Glomerular visceral epithelial cell (primary cell): Measurements from ENCODE around the gene KRTAP6-2.

Experiments used
- DNase-seq: peaks from one replicate; pipeline ENCODE4 v3.0.0-alpha.2; 2016; ENCODE audit errors: extremely low spot score

KRTAP6-2 gene

GRCh38 chr21:30567617-30568016, 31.1 kb downstream of the KRTAP6-2 start:
- DNase-seq: no peak

DNA sequence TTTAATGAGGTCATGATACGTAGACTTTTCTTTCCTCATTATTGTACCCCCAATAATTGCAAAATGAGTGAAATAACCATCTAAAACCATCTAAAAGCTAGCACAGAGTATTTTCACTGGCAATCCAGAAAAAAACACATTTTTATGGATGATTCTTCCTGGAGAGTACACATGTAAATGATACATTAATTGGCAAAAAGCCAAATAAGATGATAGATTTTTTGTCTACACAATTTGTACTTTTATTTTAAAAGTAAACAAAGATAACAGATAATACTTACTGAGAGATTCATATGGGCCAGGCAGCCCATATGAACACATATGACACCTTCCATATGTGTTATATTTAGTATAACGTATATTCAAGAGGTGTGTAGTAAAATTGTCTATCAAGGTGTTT, 35.1 kb downstream of the KRTAP6-2 start:
- DNase-seq: no peak

DNA sequence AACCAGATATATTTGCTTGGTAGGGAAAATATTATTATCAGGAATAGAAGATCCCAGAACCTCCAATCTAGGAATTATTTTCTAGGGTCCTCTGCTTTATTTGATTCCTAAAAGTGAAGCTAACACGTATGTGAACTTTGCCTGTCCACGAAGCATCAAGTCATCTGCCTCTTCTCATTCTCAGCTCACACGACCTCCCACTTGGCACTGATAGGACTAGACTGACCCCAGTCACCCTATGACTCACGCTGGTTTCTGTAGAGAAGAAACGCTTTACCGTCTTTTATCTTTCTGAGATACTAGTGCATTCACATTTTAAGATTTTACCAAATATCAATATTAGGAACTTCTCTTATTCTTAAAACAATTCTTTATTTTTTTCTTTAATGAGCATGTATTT, 35.6 kb downstream of the KRTAP6-2 start:
- no peak for DNase-seq

DNA sequence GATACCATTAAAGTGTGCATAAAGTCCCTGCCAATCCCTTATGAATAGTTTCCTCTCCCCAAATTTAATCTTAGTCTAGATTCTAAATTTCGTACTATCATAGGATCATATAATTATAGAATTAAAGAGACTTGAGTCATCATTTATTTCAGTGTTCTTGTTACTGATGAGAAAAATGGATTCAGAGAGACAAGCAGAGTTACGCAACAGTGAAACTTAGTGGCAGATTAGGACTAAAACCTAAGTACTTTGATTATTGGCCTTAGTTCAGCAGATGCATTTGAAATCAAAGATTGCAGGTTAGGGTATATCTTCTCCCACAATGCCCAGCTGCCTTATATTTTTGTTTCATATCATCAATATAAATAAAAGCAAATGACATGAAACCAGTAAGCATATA, 36.7 kb downstream of the KRTAP6-2 start:
- DNase-seq: no peak

- DNase-seq: no peak
Measured at GRCh38 chr21:30561264-30561895, 37.3 kb downstream of the KRTAP6-2 start, which contains the start of gene KRTAP19-7. KRTAP19-7 (minus strand) TSS chr21:30561314; CDS start chr21:30561289, 25 bp downstream.

- no peak for DNase-seq
Measured at GRCh38 chr21:30555095-30555494, 43.6 kb downstream of the KRTAP6-2 start.

GRCh38 chr21:30552782-30553181, 45.9 kb downstream of the KRTAP6-2 start:
- no peak for DNase-seq
